GM19397 (cell line): ENCODE data around the gene CKAP2.
"Not testable (repeated sequence)": the region's sequence is repeated elsewhere in the genome, so short reads cannot be mapped to it uniquely, and the experiment has no call there.

Experiments
- ATAC-seq: cut with Tn5 transposase; IDR thresholded peaks from one replicate; pipeline ENCODE4 v1.9.1; 2021; ENCODE audit warnings: mild to moderate bottlenecking, moderate library complexity; ENCODE audit not compliant: unreplicated experiment

Gene CKAP2

GRCh38 chr13:52454820-52455676 lies at the start of gene CKAP2:
Gene CKAP2 (plus strand): TSS chr13:52455478. CDS start chr13:52455557, 79 bp downstream.
- peak; percentile 74 for ATAC-seq

- ATAC-seq: peak; percentile 51
These were observed 49.3 kb upstream of the CKAP2 start, which contains the start of gene THSD1 for GRCh38 chr13:52405767-52406494. Gene THSD1 (minus strand): TSS chr13:52406172. CDS start chr13:52402600, 3,572 bp downstream.

GRCh38 chr13:52406629-52407028 lies 48.6 kb upstream of the CKAP2 start:
- ATAC-seq: no peak

GRCh38 chr13:52407436-52407835 lies 47.8 kb upstream of the CKAP2 start:
- ATAC-seq: not testable (repeated sequence)

GRCh38 chr13:52408071-52408658 lies 47.1 kb upstream of the CKAP2 start:
- not testable (repeated sequence) for ATAC-seq

GRCh38 chr13:52411629-52412028 lies 43.6 kb upstream of the CKAP2 start:
- peak; percentile 92 for ATAC-seq

- ATAC-seq: no peak
These were observed 43.1 kb upstream of the CKAP2 start for GRCh38 chr13:52412128-52412527.

GRCh38 chr13:52414051-52414450 lies 41.2 kb upstream of the CKAP2 start:
- no peak for ATAC-seq

- no peak for ATAC-seq
These were observed 40.3 kb upstream of the CKAP2 start for GRCh38 chr13:52414963-52415362.

GRCh38 chr13:52419080-52419479 lies 36.2 kb upstream of the CKAP2 start:
- no peak for ATAC-seq

GRCh38 chr13:52421216-52421615 lies 34.1 kb upstream of the CKAP2 start:
- no peak for ATAC-seq

- no peak for ATAC-seq
These were observed 27.0 kb upstream of the CKAP2 start for GRCh38 chr13:52428295-52428694.

- no peak for ATAC-seq
These were observed 22.8 kb upstream of the CKAP2 start for GRCh38 chr13:52432456-52432855.

- ATAC-seq: no peak
These were observed 9.0 kb upstream of the CKAP2 start for GRCh38 chr13:52446265-52446664.

- ATAC-seq: no peak
These were observed 7.9 kb upstream of the CKAP2 start for GRCh38 chr13:52447354-52447753.

- no peak for ATAC-seq
These were observed 7.3 kb upstream of the CKAP2 start for GRCh38 chr13:52447815-52448552.

- no peak for ATAC-seq
These were observed 5.8 kb upstream of the CKAP2 start for GRCh38 chr13:52449331-52450011.

GRCh38 chr13:52450012-52450792 lies 5.1 kb upstream of the CKAP2 start, which contains the start of gene VPS36:
Gene VPS36 (minus strand): TSS chr13:52450634. CDS start chr13:52450594, 40 bp downstream.
- ATAC-seq: peak; percentile 77

GRCh38 chr13:52450793-52451116 lies 4.5 kb upstream of the CKAP2 start:
- ATAC-seq: no peak
